ENCODE data around the gene GAREM2.

DNA sequence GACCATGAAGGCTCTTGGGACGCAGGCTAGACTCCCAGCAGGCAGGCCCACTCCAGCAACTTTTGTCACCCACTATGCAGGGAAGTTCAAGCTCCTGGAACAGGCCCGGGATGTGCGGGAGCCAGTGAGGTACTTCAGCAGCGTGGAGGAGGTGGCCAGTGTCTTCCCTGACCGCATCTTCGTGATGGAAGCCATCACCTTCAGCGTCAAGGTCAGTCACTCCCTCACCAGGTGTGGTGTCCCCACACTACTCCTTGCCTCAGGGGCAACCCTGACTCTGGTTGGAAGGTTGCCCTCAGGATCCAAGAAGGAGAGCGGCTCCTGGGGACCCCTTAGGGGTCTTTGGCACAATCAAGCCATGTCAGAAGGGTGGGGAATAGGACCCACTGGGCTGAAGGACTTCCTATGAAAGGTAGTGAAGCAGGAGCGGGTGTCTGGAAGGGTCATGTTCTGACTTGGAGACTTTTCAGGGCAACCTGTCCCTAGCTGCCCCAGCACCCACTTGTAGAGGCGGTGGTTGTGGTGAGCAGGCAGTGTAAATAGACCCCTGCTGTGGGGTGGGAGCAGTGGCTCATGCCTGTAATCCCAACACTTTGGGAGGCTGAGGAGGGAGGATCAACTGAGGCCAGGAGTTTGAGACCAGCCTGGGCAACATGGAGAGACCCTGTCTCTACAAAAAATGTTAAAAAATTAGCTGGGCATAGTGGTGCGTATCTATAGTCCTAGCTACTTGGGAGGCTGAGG lies 10.2 kb downstream of the GAREM2 start:
- TF ChIP-seq, protein P1, sequence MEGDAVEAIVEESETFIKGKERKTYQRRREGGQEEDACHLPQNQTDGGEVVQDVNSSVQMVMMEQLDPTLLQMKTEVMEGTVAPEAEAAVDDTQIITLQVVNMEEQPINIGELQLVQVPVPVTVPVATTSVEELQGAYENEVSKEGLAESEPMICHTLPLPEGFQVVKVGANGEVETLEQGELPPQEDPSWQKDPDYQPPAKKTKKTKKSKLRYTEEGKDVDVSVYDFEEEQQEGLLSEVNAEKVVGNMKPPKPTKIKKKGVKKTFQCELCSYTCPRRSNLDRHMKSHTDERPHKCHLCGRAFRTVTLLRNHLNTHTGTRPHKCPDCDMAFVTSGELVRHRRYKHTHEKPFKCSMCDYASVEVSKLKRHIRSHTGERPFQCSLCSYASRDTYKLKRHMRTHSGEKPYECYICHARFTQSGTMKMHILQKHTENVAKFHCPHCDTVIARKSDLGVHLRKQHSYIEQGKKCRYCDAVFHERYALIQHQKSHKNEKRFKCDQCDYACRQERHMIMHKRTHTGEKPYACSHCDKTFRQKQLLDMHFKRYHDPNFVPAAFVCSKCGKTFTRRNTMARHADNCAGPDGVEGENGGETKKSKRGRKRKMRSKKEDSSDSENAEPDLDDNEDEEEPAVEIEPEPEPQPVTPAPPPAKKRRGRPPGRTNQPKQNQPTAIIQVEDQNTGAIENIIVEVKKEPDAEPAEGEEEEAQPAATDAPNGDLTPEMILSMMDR (IDR thresholded peaks at IDR 0.05), result no peak
- TF ChIP-seq POLR2A (IDR thresholded peaks at IDR 0.05) (no peak), POLR2AphosphoS5 (IDR thresholded peaks at IDR 0.05) (no peak)
